ELF-1 (cell line): ENCODE results near the gene RNF44.

Source experiments
- DNase-seq: peaks from one replicate; pipeline ENCODE4 v3.0.0-alpha.2; 2016; ENCODE audit warnings: low read depth, low spot score

RNF44 gene

GRCh38 chr5:176535664-176536131 is 1.5 kb downstream of the RNF44 start:
- no peak for DNase-seq

GRCh38 chr5:176535101-176535663 is 2.0 kb downstream of the RNF44 start:
- DNase-seq = no peak

- no peak for DNase-seq
Measured at GRCh38 chr5:176534640-176535039, 2.6 kb downstream of the RNF44 start.

GRCh38 chr5:176533894-176534611 is 3.1 kb downstream of the RNF44 start:
- no peak for DNase-seq

- DNase-seq = no peak
Measured at GRCh38 chr5:176533390-176533789, 3.8 kb downstream of the RNF44 start.

- DNase-seq = no peak
Measured at GRCh38 chr5:176532795-176533194, 4.4 kb downstream of the RNF44 start.

GRCh38 chr5:176531902-176532493 is 5.2 kb downstream of the RNF44 start:
- DNase-seq = no peak

GRCh38 chr5:176530983-176531901 is 6.0 kb downstream of the RNF44 start:
- no peak for DNase-seq

GRCh38 chr5:176530393-176530982 is 6.7 kb downstream of the RNF44 start:
- no peak for DNase-seq

GRCh38 chr5:176529741-176530141 is 7.5 kb downstream of the RNF44 start:
- DNase-seq = no peak

GRCh38 chr5:176529116-176529740 is 8.0 kb downstream of the RNF44 start:
- DNase-seq = no peak

GRCh38 chr5:176528761-176529115 is 8.5 kb downstream of the RNF44 start:
- DNase-seq = no peak

GRCh38 chr5:176528301-176528700 is 8.9 kb downstream of the RNF44 start:
- no peak for DNase-seq

GRCh38 chr5:176527246-176528222 is 9.7 kb downstream of the RNF44 start:
- no peak for DNase-seq

- DNase-seq = no peak
Measured at GRCh38 chr5:176526462-176526861, 10.7 kb downstream of the RNF44 start.

GRCh38 chr5:176525677-176526076 is 11.5 kb downstream of the RNF44 start:
- no peak for DNase-seq

- no peak for DNase-seq
Measured at GRCh38 chr5:176524987-176525386, 12.2 kb downstream of the RNF44 start.

GRCh38 chr5:176524138-176524537 is 13.1 kb downstream of the RNF44 start:
- no peak for DNase-seq

- DNase-seq = no peak
Measured at GRCh38 chr5:176521699-176522263, 15.4 kb downstream of the RNF44 start.

- DNase-seq = no peak
Measured at GRCh38 chr5:176521286-176521685, 15.9 kb downstream of the RNF44 start.
